Skeletal muscle tissue (tissue), 4 donors: Measurements from ENCODE around the gene BICRA. TPM values are rescaled to one million over a fixed set of nuclear protein-coding genes. Genes with fewer than 3 reads are reported as not detected.
A peak's percentile ranks its signal among the peaks of the same experiment; 100 is the strongest.
"Not testable (repeated sequence)": the region's sequence is repeated elsewhere in the genome, so short reads cannot be mapped to it uniquely, and the experiment has no call there.

Experiments used
- H3K27ac ChIP-seq: one replicate; pipeline ENCODE4 v1.7.0; 2013; ENCODE audit warnings: mild to moderate bottlenecking, low read depth, low read length, inconsistent platforms
- H3K27me3 ChIP-seq, 3 donors: one replicate each; pipeline ENCODE4 v1.7.0; 2013; ENCODE audit warnings: low read length in 3 of 3; ENCODE audit not compliant: control insufficient read depth in 3 of 3, insufficient read depth in 3 of 3
- H3K36me3 ChIP-seq, 3 donors: one replicate each; pipeline ENCODE4 v1.7.0; 2013; ENCODE audit warnings: low read length in 3 of 3; ENCODE audit not compliant: control insufficient read depth in 3 of 3, insufficient read depth in 3 of 3
- H3K4me1 ChIP-seq, 3 donors: one replicate each; pipeline ENCODE4 v1.7.0; 2013; ENCODE audit warnings: low read length in 3 of 3, mild to moderate bottlenecking in 3 of 3; ENCODE audit not compliant: control insufficient read depth in 3 of 3, insufficient read depth in 3 of 3
- H3K4me3 ChIP-seq, 3 donors: one replicate each; pipeline ENCODE4 v1.7.0; 2013; ENCODE audit warnings: low read length in 3 of 3
- H3K9ac ChIP-seq, 3 donors: one replicate each; pipeline ENCODE4 v1.7.0; 2013; ENCODE audit warnings: low read length in 3 of 3, mild to moderate bottlenecking in 3 of 3, moderate library complexity in 2 of 3, low read depth in 1 of 3
- H3K9me3 ChIP-seq, 3 donors: one replicate each; pipeline ENCODE4 v1.7.0; 2013; ENCODE audit warnings: low read length in 3 of 3; ENCODE audit not compliant: control insufficient read depth in 3 of 3
- total RNA-seq: library from RNA; depleted of rRNA; stranded (reverse); fragments of >200 nt; gene quantifications from one replicate; pipeline ENCODE4 v1.2.3, GENCODE V29; 2014
- donor health status: Osteomylitis.

The BICRA gene
- total RNA-seq, 1 donor from 2014 or later, result 3.7 TPM

DNA sequence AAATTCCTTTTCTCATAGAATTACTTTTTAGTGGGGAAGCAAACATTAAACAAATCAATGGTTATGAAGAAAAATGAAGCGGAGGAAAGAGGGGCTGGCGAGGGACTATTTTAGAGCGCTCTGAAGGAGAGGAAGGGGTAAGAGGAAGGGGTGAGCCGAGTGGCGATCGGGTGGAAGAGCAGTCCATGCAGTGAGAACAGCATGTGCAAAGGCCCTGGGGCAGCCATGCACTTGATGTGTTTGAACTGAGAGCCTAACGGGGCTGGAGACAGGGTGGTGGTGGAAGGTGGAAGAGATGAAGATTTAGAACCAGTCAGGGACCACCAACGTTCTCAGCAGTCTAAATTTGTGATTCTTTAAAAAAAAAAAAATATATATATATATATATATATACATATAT is 122.0 kb downstream of the BICRA start:
- Histone ChIP-seq H3K27me3 (peaks cover 3 to 16% (median 15%) of the 10 kb centered on the region in 3 donors), H3K27ac (no peak overlapping the region), H3K9ac (no peak overlapping the region), H3K4me3 (no peak overlapping the region), H3K9me3 (no peaks in the 10 kb centered on the region), H3K36me3 (peaks cover 0 to 16% (median 6%) of the 10 kb centered on the region in 3 donors), H3K4me1 (peaks cover 13 to 16% (median 15%) of the 10 kb centered on the region in 3 donors)

DNA sequence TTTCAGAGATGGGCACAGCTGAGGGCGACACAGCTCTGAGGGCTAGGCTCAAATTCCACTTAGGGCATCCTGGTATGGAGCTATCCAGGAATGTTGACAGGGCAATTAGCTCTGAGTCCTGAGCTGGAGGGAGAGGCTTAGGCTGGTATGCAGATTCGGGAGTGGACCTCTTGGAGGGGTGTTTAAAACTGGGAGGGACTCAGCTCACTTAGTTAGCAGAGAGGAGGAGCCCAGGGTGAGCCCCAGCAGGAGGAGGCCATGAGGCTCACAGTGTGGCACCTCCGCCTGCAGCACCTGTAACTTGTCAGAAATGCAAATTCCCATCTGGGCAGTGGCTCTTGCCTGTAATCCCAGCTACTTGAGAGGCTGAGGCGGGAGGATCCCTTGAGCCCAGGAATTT is 126.2 kb downstream of the BICRA start:
- H3K27ac ChIP-seq, result no peak overlapping the region
- H3K4me1 ChIP-seq, result peaks cover 0 to 3% (median 0%) of the 10 kb centered on the region in 3 donors
- no peak overlapping the region for H3K4me3 ChIP-seq
- H3K36me3 ChIP-seq, result peaks cover 0 to 25% (median 11%) of the 10 kb centered on the region in 3 donors
- no peaks in the 10 kb centered on the region for H3K9me3 ChIP-seq
- no peak overlapping the region for H3K9ac ChIP-seq
- H3K27me3 ChIP-seq, result peaks cover 3 to 8% (median 7%) of the 10 kb centered on the region in 3 donors

DNA sequence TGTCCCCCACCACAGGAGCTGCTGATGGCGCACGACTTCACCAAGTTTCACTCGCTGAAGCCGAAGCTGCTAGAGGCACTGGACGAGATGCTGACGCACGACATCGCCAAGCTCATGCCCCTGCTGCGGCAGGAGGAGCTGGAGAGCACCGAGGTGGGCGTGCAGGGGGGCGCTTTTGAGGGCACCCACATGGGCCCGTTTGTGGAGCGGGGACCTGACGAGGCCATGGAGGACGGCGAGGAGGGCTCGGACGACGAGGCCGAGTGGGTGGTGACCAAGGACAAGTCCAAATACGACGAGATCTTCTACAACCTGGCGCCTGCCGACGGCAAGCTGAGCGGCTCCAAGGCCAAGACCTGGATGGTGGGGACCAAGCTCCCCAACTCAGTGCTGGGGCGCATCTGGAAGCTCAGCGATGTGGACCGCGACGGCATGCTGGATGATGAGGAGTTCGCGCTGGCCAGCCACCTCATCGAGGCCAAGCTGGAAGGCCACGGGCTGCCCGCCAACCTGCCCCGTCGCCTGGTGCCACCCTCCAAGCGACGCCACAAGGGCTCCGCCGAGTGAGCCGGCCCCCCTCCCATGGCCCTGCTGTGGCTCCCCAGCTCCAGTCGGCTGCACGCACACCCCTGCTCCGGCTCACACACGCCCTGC is 132.1 kb downstream of the BICRA start:
- Histone ChIP-seq H3K4me3 (no peak overlapping the region), H3K36me3 (peaks cover 3 to 14% (median 10%) of the 10 kb centered on the region in 3 donors), H3K4me1 (peaks cover 17 to 26% (median 25%) of the 10 kb centered on the region in 3 donors), H3K9ac (no peak overlapping the region), H3K9me3 (no peaks in the 10 kb centered on the region), H3K27me3 (no peaks in the 10 kb centered on the region), H3K27ac (no peak overlapping the region)

GRCh38 chr19:47741544-47742140 is 132.7 kb downstream of the BICRA start:
- no peaks in the 10 kb centered on the region for H3K9me3 ChIP-seq
- H3K4me1 ChIP-seq, result peaks cover 18 to 31% (median 26%) of the 10 kb centered on the region in 3 donors
- H3K9ac ChIP-seq, result no peak overlapping the region
- H3K36me3 ChIP-seq, result peaks cover 4 to 9% (median 7%) of the 10 kb centered on the region in 3 donors
- H3K27ac ChIP-seq, result peak overlapping the region; percentile 30
- H3K27me3 ChIP-seq, result no peaks in the 10 kb centered on the region
- H3K4me3 ChIP-seq, result no peak overlapping the region

DNA sequence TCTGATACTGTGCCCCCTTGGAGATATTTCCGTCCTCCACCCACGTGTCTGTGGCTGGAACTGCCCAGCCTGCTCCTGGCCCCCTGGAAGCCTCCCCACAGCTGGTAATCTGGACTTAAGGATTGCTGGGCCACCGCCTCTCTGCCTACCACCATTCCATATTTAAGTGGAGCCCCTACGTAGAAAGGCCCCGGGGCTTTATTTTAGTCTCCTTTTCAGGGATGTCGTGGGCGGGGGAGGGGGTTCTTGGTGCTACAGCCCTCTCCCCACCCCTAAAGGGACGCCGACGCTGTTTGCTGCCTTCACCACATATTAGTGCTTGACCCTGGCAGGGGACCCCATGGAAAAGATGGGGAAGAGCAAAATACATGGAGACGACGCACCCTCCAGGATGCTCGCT is 133.7 kb downstream of the BICRA start:
- Histone ChIP-seq H3K36me3 (peaks cover 11 to 15% (median 12%) of the 10 kb centered on the region in 3 donors), H3K27me3 (no peaks in the 10 kb centered on the region), H3K9me3 (no peaks in the 10 kb centered on the region), H3K27ac (peak overlapping the region; percentile 92), H3K4me1 (peaks cover 21 to 33% (median 26%) of the 10 kb centered on the region in 3 donors), H3K9ac (peak overlapping the region; percentile 43 to 79 (median 54)), H3K4me3 (peak overlapping the region in 1 of 3 donors; percentile 78)

DNA sequence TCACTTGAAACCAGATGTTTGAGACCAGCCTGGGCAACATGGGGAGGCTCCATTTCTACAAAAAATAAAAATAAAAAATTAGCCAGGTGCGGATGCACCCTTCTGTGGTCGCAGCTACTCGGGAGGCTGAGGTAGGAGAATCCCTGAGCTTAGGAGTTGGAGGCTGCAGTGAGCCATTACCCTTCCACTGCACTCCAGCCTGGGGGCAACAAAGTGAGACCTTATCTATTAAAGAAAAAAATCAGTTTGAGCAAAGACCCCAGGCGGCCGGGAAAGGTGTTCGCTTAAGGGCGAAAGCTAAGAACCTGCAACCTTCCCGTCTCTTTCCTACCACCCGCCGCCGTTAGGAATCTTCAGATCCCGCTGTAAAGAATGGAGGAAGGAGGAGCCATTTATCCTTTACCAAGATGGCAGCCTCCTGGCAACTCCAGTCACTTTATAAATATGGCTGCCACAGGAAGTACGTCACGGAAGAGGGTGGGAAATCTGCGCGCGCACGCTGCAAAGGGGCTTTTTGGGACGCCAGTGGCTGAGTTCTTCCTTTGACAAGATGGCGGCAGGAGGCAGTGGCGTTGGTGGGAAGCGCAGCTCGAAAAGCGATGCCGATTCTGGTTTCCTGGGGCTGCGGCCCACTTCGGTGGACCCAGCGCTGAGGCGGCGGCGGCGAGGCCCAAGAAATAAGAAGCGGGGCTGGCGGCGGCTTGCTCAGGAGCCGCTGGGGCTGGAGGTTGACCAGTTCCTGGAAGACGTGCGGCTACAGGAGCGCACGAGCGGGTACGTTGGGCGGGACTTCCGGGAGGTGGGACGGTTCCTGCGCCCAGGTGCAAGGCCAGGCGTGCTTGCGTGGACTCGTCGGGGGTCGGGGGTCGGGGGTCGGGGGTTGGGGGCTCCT is 136.3 kb downstream of the BICRA start, which contains the start of gene NOP53:
Gene NOP53, plus strand, starts transcription at position 537 of the 892 bp plus-strand sequence. Its CDS starts 14 bp downstream, at position 551.
- Histone ChIP-seq H3K4me1 (peaks cover 21 to 33% (median 26%) of the 10 kb centered on the region in 3 donors), H3K27me3 (no peaks in the 10 kb centered on the region), H3K36me3 (peaks cover 29 to 32% (median 32%) of the 10 kb centered on the region in 3 donors), H3K4me3 (peak within 1 kb of the TSS; percentile 83 to 89 (median 85)), H3K9ac (peak within 1 kb of the TSS; percentile 86 to 93 (median 89)), H3K27ac (peak within 1 kb of the TSS; percentile 95), H3K9me3 (no peaks in the 10 kb centered on the region)

- H3K9ac ChIP-seq, H3K27me3 ChIP-seq, H3K27ac ChIP-seq, H3K9me3 ChIP-seq: not testable (repeated sequence)
- peaks cover 37 to 41% (median 38%) of the 10 kb centered on the region in 3 donors for H3K36me3 ChIP-seq
- peak overlapping the region; percentile 83 to 89 (median 85) for H3K4me3 ChIP-seq
- peaks cover 21 to 33% (median 26%) of the 10 kb centered on the region in 3 donors for H3K4me1 ChIP-seq
Measured at GRCh38 chr19:47746129-47746528, 137.2 kb downstream of the BICRA start.

DNA sequence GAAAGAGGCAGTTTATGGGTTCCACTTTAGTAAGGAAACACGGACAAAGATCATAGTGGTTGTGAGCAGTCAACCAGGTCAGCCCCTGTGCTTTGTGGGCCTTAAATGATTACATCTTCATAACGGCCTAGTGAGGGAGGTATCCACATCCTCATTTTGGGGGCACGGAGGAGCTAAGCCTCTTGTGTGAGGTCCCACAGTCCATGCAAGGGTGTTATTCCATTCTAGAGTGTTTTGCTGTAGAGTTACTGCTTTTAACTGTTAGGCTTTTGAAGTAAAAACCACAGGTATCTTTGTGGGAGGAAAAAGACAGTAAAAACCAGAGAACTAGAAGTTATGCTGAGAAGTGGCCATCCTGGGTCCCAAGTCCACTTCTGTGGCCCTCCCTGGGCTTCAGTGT is 140.4 kb downstream of the BICRA start:
- no peaks in the 10 kb centered on the region for H3K9me3 ChIP-seq
- no peak overlapping the region for H3K4me3 ChIP-seq
- H3K36me3 ChIP-seq, result peaks cover 63 to 69% (median 64%) of the 10 kb centered on the region in 3 donors
- no peaks in the 10 kb centered on the region for H3K27me3 ChIP-seq
- no peak overlapping the region for H3K27ac ChIP-seq
- no peak overlapping the region for H3K9ac ChIP-seq
- H3K4me1 ChIP-seq, result peaks cover 5 to 15% (median 7%) of the 10 kb centered on the region in 3 donors

GRCh38 chr19:47750752-47751151 is 141.8 kb downstream of the BICRA start:
- Histone ChIP-seq H3K9ac (no peak overlapping the region), H3K4me1 (peaks cover 0 to 9% (median 5%) of the 10 kb centered on the region in 3 donors), H3K27ac (no peak overlapping the region), H3K4me3 (no peak overlapping the region), H3K27me3 (no peaks in the 10 kb centered on the region), H3K36me3 (peaks cover 72 to 75% (median 74%) of the 10 kb centered on the region in 3 donors), H3K9me3 (no peaks in the 10 kb centered on the region)
